GM18870 (cell line): ENCODE results near the gene ZDHHC20.

Experiments
- ATAC-seq: cut with Tn5 transposase; IDR thresholded peaks from one replicate; pipeline ENCODE4 v1.9.1; 2021; ENCODE audit warnings: moderate library complexity; ENCODE audit not compliant: unreplicated experiment

ZDHHC20 gene

DNA sequence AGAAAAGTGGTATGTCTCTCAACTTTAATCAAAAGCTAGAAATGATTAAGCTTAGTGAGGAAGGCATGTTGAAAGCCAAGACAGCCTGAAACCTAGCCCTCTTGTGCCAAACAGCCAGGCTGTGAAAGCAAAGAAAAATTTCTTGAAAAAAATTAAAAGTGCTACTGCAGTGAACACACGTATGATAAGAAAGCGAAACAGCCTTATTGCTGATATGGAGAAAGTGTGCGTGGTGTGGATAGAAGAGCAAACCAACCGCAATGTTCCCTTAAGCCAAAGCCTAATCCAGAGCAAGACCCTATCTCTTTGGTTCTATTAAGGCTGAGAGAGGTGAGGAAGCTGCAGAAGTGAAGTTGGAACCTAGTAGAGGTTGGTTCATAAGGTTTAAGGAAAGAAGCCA, 96.4 kb downstream of the ZDHHC20 start:
- ATAC-seq: no peak

DNA sequence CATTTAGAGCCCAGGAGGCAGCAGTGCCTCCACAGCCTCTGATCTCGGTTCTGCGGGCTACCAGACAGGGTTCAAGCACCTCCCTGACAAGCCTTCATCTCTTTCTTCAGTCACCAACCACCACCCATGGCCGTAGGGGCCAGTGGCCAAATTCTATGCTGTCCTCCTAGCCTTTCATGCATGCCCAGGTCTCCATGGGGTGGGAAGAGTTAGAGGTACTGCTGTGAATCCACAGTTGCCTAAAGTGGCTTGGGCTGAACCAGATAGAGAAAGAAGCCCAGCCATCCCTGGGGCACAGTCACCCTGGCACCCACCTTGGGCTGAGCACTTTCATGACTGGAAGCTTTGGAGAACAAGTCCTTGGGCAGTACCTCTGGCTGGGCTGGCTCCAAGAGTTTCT, 97.4 kb downstream of the ZDHHC20 start:
- no peak for ATAC-seq

DNA sequence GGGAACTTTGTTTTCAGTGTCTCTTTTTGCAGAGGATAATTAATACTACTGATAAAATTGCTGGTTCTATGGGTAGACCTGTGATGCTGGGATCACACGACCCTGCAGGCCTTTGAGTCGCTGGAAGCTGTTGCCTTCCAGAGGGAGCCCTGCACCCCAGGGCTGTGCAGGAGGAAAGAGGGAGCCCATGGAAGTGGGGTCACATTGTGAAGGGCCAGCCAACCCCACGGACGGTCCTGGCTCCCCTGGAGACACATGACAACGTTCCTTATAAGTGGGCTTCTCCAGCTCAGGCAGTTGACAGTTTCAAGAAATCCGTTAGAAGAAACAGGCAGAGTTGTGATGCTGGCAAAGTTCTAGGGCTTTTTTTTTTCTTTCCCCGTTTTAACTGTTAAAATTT, 98.0 kb downstream of the ZDHHC20 start:
- no peak for ATAC-seq

DNA sequence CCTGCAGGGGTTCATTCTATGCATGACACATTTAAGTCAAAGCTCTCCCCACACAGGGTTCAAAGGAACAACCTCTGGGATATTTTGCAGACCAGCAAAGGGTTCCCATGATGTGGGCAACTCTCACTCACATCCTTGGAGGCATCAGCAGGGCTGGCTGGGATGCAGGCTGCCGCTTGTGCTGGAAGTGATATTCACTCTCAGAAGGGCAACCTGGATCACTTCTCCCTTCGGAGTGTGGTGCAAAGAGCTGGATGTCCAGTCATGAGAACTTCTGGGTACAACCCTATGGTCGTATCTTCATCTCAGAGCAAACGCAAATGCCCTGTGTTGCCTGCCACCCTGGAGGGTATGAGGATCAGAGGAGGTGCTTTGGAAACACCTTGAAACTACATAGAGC, 98.6 kb downstream of the ZDHHC20 start:
- ATAC-seq: no peak

DNA sequence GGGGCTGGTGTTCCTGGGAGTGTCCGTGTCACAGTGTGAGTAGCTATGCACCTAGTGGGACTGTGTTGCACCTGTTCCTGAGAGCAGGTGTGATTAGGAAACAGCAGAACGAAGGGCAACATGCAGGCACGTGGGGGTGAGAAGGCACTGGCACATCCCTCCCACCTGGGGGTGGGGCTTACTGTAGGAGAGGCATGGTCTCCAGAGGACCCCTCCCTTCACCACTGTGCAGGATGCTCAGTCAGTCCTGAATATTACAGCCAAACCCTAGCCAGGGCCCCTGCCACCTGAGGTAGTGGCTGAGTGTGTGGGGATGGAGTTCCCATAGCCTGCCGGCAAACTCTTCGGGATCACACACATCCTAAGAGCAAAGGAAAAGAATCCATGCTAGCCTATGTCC, 99.2 kb downstream of the ZDHHC20 start:
- ATAC-seq: no peak

DNA sequence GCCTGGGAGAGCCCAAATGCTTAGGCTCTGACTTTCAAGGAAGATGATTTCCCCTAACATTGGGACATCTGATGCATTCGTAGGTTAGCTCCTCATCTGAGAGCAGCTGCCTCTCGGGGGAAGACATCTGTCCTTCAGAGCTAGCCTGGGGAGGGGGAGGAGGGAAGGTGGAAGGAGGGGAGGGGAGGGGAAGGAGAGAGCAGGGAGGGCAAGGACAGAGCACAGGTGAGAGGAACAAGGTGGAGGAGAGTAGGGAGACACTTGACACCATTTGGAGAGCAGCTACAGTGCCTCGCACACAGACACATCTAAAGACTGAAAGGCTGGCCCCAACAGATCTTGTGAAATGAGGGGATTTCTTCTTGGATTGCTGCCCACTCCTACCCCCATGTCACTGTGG, 103.8 kb downstream of the ZDHHC20 start:
- ATAC-seq: no peak

DNA sequence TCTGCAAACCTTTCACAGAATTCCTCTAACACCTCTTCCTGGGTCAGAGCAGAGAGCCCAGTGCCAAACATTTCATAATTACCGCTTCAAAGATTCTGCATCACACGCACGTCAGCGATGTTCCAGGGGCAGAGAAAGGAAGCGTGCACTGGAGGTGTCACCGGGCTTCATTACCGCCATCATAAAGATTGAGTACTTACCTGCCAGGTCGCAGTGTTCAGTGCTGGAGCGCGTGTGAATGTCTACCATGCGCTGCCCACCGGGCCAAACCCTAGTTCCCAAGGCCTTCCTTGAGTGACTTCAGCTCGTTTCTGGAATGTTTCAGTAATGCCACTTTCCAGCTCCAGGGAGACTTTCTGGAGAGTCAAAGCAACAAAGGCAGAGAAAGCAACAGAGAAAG, 104.4 kb downstream of the ZDHHC20 start:
- ATAC-seq: no peak

- ATAC-seq: no peak
Observed at GRCh38 chr13:21348488-21349120, 110.5 kb downstream of the ZDHHC20 start.

- no peak for ATAC-seq
Observed at GRCh38 chr13:21347753-21348318, 111.3 kb downstream of the ZDHHC20 start.

- ATAC-seq: peak; percentile 40
Observed at GRCh38 chr13:21344662-21345176, 114.4 kb downstream of the ZDHHC20 start.

DNA sequence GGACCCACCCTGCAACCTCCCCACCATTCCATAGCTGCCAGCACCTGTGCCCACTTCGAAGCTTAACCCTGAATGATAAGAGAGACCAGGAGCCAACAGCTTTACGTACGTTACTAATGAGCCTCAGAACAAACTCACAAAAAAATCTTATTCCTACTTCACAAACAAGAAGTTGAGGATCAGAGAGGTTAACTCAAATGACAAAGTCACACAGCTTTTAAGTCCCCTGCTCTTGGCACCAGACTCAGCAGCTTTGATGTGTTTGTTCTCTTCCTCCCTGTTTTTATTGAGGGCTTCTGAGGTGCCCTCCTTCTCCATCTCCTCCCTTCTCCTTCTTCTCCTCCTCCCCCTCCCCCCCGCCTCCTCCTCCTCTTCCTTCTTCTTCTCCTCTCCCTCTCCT, 115.4 kb downstream of the ZDHHC20 start:
- ATAC-seq: no peak

- ATAC-seq: no peak
Observed at GRCh38 chr13:21342699-21343442, 116.2 kb downstream of the ZDHHC20 start.

DNA sequence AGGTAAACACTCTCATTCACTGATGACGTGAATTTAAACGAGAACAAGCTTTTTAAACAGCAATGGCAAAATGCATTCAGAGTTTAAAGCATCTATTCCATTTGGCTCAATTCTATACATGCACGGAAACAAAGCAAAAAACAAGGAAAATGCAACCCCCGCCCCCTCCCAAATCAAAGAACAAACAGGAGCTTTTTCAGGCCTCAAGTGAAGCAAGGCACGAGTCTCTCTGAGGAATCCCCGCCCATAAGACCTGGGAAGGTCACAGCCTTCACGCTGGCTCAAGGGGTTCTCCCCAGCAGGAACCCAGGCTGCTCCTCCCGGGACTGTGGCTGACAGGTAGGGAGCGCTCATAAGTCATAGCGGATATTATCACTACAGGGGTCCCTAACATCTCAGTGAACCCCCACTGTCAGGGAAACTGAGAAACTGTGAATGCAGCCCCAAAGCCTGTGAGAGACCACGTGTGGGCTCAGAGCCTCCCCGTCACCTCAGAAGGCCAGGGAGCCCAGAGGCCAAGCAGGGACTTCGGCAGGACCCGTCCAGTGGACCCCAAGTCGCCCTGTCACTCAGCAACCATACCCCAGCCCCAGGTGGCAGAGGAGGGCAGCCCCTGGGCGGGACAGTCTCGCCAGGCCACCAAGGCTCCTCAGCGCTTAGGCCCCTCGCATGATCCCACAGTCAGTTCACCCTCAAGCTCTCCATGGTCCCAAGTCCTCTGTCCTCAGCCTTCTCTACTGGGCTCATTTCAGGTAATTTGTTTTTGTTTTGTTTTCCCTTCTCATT, 117.3 kb downstream of the ZDHHC20 start:
- no peak for ATAC-seq

DNA sequence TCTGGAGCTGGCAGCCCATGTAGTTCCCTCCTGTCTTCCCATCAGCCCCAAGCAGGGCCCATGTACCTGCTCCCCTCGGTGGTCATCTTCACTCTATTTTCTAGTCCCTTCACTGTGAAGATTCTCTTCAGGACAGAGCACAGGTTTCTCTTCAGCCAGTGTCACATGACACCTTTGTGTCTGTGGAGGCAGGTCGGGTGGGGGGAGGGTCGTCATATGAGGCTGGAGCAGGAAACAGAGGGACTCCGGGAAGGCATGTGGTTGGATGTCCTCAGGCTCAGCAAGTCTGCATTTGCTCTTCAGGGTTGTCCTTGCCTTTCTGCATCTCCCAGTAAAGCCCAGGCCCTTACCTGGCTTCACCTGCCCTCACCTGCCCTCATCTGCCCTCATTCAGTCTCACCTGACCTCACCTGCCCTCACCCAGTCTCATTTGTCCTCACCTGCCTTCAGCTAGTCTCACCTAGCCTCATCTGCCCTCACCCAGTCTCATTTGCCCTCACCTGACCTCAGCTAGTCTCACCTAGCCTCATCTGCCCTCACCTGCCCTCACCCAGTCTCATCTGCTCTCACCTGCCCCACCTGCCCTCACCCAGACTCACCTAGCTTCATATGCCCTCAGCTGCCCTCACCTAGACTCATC, 120.3 kb downstream of the ZDHHC20 start:
- ATAC-seq: no peak

DNA sequence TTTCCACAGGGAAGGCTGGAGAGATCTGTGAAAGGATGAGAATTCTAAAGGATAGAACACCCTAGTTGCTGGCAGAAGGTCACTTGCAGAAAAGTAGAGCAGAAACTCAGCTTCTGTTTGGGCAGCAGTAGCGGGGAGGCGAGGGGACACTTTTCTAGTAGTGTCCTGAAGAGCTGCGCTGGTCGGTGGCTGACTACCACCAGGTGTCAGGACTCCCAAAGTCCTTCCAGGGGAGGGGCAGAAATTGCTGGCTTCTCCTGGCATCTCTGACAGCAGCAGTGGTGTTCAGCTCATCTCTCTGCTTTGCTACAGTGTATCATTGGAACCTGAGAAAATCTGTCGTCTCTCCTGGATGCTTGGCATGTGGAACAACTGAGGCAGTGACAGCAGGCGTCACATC, 120.9 kb downstream of the ZDHHC20 start:
- no peak for ATAC-seq

DNA sequence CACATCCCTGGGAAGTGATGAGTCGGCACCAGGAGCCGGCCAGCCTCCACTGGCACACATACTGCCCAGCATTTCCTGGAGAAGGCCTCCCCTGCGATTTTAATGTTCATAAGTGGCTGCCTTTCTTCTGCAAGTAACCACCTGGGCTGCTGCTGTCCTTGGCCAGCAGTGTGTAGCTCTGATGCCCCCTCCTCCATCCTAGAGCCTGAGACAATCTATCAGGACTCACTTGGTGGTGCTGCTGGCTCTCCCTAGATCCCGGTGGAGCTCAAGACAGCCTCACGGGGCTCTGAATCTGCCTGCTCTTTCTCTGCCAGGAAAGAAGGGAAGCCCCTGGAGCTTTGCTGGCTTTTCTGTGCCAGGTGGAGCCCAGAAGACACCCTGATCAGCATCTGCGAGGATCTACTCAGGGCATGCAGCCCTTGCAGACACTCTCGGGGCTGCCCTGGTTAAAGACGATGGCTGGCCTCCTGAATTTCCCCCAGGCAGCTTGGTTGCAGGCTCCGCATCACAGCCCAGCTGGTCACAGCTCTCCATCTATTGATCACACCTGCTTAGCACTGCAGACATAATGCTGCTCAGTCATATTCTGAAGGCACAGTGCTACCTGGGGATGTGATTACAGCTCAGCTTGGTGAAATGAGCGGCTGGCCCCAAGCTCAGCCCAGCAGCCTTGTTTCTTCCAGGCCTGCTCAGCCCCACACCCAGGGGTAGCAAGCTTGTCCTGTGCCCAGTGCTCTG, 122.3 kb downstream of the ZDHHC20 start:
- no peak for ATAC-seq

DNA sequence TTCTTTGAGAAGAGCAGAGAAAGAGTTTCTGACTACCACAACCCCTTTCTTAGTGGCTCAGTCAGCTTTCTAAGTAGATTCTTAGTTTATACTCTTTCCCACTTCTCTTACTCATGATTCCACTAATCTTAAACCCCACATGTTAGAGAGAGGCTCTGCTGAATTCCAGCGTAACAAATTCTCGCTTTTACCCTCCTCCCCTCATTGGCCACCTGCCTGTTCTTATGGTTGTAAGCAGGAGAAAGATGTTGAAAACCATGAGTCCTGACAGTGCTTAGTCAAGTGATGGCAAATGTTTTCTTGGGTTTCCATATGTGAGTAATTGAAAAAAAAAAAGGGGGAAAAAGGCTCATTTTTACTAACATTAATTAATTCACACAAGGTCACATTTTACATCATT, 125.9 kb downstream of the ZDHHC20 start:
- ATAC-seq: no peak

DNA sequence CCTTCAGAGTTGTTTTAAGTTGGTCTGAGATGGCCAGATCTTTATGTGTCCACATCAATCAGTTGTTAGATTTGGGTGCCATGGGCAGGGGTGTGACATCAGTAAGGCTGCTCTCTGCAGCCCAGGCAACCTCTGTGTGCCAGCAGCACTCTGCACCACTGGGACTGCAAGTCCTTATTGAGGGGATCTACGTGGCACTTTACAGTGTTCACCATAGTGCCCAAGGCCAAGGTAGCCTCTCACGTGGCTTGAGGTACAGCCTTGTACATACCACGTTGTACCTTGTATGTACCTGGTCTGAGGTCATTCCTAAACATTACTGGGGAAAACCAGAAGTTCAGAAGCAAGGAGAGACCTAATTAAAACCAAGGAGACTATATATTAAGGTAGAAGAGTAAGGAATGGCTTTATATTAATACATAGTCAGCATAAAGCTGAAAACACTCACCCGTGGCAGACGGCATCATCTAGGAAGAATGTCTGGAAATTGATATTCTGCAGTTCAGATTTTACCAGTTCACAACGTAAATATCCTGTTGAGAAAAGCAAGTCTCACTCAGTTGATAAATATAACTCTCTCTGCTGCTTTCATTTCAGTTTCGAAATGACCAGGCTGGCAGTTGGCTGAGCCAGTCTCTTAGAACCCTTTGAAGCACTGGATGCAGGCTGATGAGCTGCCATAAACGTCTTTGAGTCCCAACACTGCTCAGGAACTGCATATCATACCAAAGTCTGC, 128.8 kb downstream of the ZDHHC20 start:
- peak; percentile 93 for ATAC-seq

DNA sequence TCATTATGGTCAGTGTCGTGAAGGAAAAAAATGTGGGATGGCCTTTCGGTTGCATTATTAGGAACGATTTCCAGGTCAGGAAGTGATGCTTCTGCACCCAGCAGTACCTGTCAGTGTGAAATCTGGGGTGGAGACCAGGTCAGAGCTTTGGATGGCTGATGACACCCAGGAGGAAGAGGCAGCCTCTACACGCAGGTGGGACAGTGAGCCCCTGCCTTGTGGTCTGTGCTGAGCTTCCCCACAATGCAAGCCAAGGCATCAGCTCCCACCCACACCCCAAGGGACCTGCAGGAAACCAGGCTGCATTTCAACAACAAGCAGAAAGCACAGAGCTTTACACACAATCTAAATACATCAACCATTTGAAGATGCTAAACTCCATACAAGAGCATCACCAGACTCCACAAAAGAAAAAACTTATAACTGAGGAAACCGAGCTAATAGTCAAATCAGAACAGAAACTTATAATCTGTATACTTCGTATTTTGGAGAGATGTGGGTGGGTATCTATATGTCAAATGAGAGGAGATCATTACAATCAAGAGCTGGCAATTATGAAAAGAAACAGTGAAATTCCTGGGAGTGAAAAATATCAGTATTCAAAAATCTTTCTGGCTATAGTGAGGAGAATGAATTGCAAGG, 130.1 kb downstream of the ZDHHC20 start:
- no peak for ATAC-seq
